ENCODE results near the gene SBK3.
"Not testable (repeated sequence)": the region's sequence is repeated elsewhere in the genome, so short reads cannot be mapped to it uniquely, and the experiment has no call there.

The SBK3 gene

DNA sequence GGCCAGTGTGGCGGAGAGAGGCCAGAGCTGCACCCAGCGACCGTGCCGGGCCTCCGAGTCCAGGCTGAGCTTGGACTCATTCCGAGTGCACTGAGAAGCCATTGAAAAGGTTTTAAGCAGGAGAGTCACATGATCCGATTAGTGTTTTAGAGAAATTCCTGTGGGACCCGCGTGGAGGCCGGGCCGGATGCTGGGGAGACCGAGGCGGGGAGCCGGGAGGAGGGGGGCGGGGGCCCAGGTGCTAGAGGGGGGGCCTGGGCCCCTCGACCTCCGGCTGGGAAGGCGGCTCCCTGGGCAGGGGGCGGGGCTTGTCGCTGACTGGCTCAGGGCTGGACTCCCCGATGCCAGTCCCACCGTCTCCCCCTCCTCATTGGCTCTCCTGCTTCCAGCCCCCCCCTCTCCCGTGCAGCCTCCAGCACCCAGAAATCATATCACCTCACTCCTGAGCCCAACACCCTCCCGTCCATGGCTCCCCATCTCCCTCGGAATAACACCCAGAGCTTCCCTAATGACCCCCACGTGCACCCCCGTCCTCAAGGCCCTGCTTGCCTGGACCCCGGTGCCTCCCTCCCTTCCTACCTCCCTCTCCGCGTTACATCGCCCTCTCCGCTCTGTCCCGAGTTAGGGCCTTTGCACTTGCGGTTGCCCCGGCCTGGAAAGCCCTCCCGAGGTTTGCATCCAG lies 40.5 kb upstream of the SBK3 start:
- Histone ChIP-seq H2BK120ac (ENCODE audit: insufficient read depth, low read length, poor library complexity) (peak overlapping the region; percentile 81), H3K18ac (ENCODE audit: low read length) (peak overlapping the region; percentile 91), H3K9ac (ENCODE audit: low read length) (peak overlapping the region; percentile 81), H3K27ac (ENCODE audit: low read depth, low read length) (peak overlapping the region; percentile 69), H3K23ac (ENCODE audit: low read length) (no peak overlapping the region), H3K4me3 (ENCODE audit: low read depth, low read length) (peak overlapping the region; percentile 60), H3K4ac (ENCODE audit: low read depth, low read length) (peak overlapping the region; percentile 68), H3K79me2 (ENCODE audit: control insufficient read depth, insufficient read depth, low read length, poor library complexity) (peaks cover 2% of the 10 kb centered on the region), H4K8ac (ENCODE audit: low read depth, low read length) (peak overlapping the region; percentile 97), H3K4me2 (ENCODE audit: low read length) (peak overlapping the region; percentile 65), H3K36me3 (ENCODE audit: control insufficient read depth in 1 of 2, insufficient read depth in 2 of 2, low read length in 2 of 2) (no peaks in the 10 kb centered on the region), H3K9me3 (ENCODE audit: insufficient read depth, low read depth, low read length) (no peaks in the 10 kb centered on the region), H3K14ac (ENCODE audit: low read length) (peak overlapping the region; percentile 86), H3K79me1 (ENCODE audit: low read length) (peaks cover 15% of the 10 kb centered on the region), H2AFZ (ENCODE audit: insufficient read depth, low read length, poor library complexity) (peak overlapping the region; percentile 93), H2BK5ac (ENCODE audit: low read depth, low read length, poor library complexity) (peak overlapping the region; percentile 54), H2BK12ac (ENCODE audit: low read length) (peak overlapping the region; percentile 89), H4K91ac (ENCODE audit: low read depth, low read length) (peak overlapping the region; percentile 95), H4K12ac (ENCODE audit: low read depth, low read length) (peak overlapping the region; percentile 99), H2AK5ac (ENCODE audit: low read length) (no peak overlapping the region), H3K27me3 (ENCODE audit: insufficient read depth, low read length) (no peaks in the 10 kb centered on the region), H3K4me1 (ENCODE audit: control insufficient read depth in 1 of 2, insufficient read depth in 2 of 2, low read length in 2 of 2) (peaks cover 10 to 18% of the 10 kb centered on the region in 2 experiments)
- no peak for DNase-seq
- no CpG with 5 or more reads among the region's 36 CpGs for WGBS (ENCODE audit: extremely low coverage, insufficient coverage, insufficient read length)

DNA sequence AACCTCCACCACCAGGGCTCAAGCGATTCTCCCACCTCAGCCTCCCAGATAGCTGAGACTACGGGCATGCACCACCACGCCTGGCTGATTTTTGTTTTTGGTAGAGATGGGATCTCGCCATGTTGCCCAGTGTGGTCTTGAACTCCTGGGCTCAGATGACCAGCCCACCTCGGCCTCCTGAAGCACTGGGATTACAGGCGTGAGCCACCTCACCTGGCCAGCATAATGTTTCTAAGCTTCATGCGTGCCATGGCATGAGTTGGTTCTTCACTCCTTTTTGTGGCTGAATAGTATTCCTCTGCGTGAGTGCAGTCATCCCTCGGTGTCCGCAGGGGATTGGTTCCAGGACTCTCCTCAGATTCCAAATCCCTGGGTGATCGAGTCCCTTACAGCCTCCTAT lies 39.5 kb upstream of the SBK3 start:
- H3K14ac ChIP-seq (ENCODE audit: low read length), result no peak overlapping the region
- no peak overlapping the region for H3K27ac ChIP-seq (ENCODE audit: low read depth, low read length)
- no peak overlapping the region for H3K23ac ChIP-seq (ENCODE audit: low read length)
- WGBS (ENCODE audit: extremely low coverage, insufficient coverage, insufficient read length), result no CpG with 5 or more reads among the region's 11 CpGs
- H3K18ac ChIP-seq (ENCODE audit: low read length), result no peak overlapping the region
- no peak overlapping the region for H3K9ac ChIP-seq (ENCODE audit: low read length)
- H2BK12ac ChIP-seq (ENCODE audit: low read length), result no peak overlapping the region
- peak overlapping the region; percentile 16 for H4K12ac ChIP-seq (ENCODE audit: low read depth, low read length)
- no peaks in the 10 kb centered on the region for H3K27me3 ChIP-seq (ENCODE audit: insufficient read depth, low read length)
- H4K8ac ChIP-seq (ENCODE audit: low read depth, low read length), result peak overlapping the region; percentile 66
- no peak overlapping the region for H3K4me3 ChIP-seq (ENCODE audit: low read depth, low read length)
- no peak overlapping the region for H3K4ac ChIP-seq (ENCODE audit: low read depth, low read length)
- peaks cover 22% of the 10 kb centered on the region for H3K79me1 ChIP-seq (ENCODE audit: low read length)
- peaks cover 9% of the 10 kb centered on the region for H3K79me2 ChIP-seq (ENCODE audit: control insufficient read depth, insufficient read depth, low read length, poor library complexity)
- DNase-seq, result no peak
- no peak overlapping the region for H3K4me2 ChIP-seq (ENCODE audit: low read length)
- H2AK5ac ChIP-seq (ENCODE audit: low read length), result no peak overlapping the region
- H4K91ac ChIP-seq (ENCODE audit: low read depth, low read length), result peak overlapping the region; percentile 47
- no peaks in the 10 kb centered on the region for H3K36me3 ChIP-seq (ENCODE audit: control insufficient read depth in 1 of 2, insufficient read depth in 2 of 2, low read length in 2 of 2)
- H2BK120ac ChIP-seq (ENCODE audit: insufficient read depth, low read length, poor library complexity), result no peak overlapping the region
- H3K4me1 ChIP-seq (ENCODE audit: control insufficient read depth in 1 of 2, insufficient read depth in 2 of 2, low read length in 2 of 2), result peaks cover 10 to 18% of the 10 kb centered on the region in 2 experiments
- H2BK5ac ChIP-seq (ENCODE audit: low read depth, low read length, poor library complexity), result no peak overlapping the region
- no peak overlapping the region for H2AFZ ChIP-seq (ENCODE audit: insufficient read depth, low read length, poor library complexity)
- H3K9me3 ChIP-seq (ENCODE audit: insufficient read depth, low read depth, low read length), result no peaks in the 10 kb centered on the region

DNA sequence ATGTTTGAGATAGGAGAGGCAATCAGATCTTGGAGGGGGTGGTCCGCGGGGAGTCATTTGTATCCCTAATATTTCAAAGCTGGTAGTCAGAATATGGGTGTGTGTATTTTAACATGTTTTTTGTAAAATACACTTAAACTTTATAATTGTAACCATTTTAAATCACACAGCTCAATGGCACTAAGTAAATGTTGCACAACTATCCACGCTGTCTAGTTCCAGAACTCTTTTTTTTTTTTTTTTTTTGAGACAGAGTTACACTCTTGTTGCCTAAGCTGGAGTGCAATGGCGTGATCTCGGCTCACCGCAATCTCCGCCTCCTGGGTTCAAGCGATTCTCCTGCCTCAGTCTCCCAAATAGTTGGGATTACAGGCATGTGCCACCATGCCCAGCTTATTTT lies 38.6 kb upstream of the SBK3 start:
- not testable (repeated sequence) for H2AK5ac ChIP-seq (ENCODE audit: low read length); H3K14ac ChIP-seq (ENCODE audit: low read length); H4K91ac ChIP-seq (ENCODE audit: low read depth, low read length); H3K23ac ChIP-seq (ENCODE audit: low read length); H3K4me3 ChIP-seq (ENCODE audit: low read depth, low read length); H2AFZ ChIP-seq (ENCODE audit: insufficient read depth, low read length, poor library complexity); H2BK5ac ChIP-seq (ENCODE audit: low read depth, low read length, poor library complexity); H3K4ac ChIP-seq (ENCODE audit: low read depth, low read length); H4K12ac ChIP-seq (ENCODE audit: low read depth, low read length); H3K27me3 ChIP-seq (ENCODE audit: insufficient read depth, low read length); H2BK12ac ChIP-seq (ENCODE audit: low read length); H4K8ac ChIP-seq (ENCODE audit: low read depth, low read length); H3K4me2 ChIP-seq (ENCODE audit: low read length); DNase-seq; H3K27ac ChIP-seq (ENCODE audit: low read depth, low read length); H3K18ac ChIP-seq (ENCODE audit: low read length); H2BK120ac ChIP-seq (ENCODE audit: insufficient read depth, low read length, poor library complexity); H3K9me3 ChIP-seq (ENCODE audit: insufficient read depth, low read depth, low read length); H3K9ac ChIP-seq (ENCODE audit: low read length); H3K36me3 ChIP-seq (ENCODE audit: control insufficient read depth in 1 of 2, insufficient read depth in 2 of 2, low read length in 2 of 2)
- WGBS (ENCODE audit: extremely low coverage, insufficient coverage, insufficient read length), result no CpG with 5 or more reads among the region's 8 CpGs
- Histone ChIP-seq H3K4me1 (ENCODE audit: control insufficient read depth in 1 of 2, insufficient read depth in 2 of 2, low read length in 2 of 2) (peaks cover 10 to 20% of the 10 kb centered on the region in 2 experiments), H3K79me1 (ENCODE audit: low read length) (peaks cover 25% of the 10 kb centered on the region), H3K79me2 (ENCODE audit: control insufficient read depth, insufficient read depth, low read length, poor library complexity) (peaks cover 13% of the 10 kb centered on the region)

DNA sequence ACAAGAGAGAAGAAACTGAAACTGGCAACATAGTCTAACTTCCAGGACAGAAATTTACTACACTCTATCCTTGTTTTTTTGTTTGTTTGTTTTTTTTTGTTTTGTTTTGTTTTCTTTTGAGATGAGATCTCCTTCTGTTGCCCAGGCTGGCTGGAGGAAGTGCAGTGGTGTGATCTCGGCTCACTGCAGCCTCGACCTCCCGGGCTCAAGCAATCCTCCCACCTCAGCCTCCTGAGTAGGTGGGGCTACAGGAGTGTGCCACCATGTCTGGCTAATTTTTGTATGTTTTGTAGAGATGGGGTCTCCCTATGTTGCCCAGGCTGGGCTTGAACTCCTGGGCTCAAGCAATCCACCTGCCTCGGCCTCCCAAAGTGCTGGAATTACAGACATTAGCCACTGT lies 36.9 kb upstream of the SBK3 start:
- peaks cover 25% of the 10 kb centered on the region for H3K79me1 ChIP-seq (ENCODE audit: low read length)
- peaks cover 10 to 20% of the 10 kb centered on the region in 2 experiments for H3K4me1 ChIP-seq (ENCODE audit: control insufficient read depth in 1 of 2, insufficient read depth in 2 of 2, low read length in 2 of 2)
- H4K91ac ChIP-seq (ENCODE audit: low read depth, low read length); H4K8ac ChIP-seq (ENCODE audit: low read depth, low read length); H3K27ac ChIP-seq (ENCODE audit: low read depth, low read length); H3K18ac ChIP-seq (ENCODE audit: low read length); DNase-seq; H3K9ac ChIP-seq (ENCODE audit: low read length); H3K4ac ChIP-seq (ENCODE audit: low read depth, low read length); H2BK12ac ChIP-seq (ENCODE audit: low read length); H2BK120ac ChIP-seq (ENCODE audit: insufficient read depth, low read length, poor library complexity); H2AFZ ChIP-seq (ENCODE audit: insufficient read depth, low read length, poor library complexity); H3K9me3 ChIP-seq (ENCODE audit: insufficient read depth, low read depth, low read length); H2BK5ac ChIP-seq (ENCODE audit: low read depth, low read length, poor library complexity); H3K4me3 ChIP-seq (ENCODE audit: low read depth, low read length); H3K27me3 ChIP-seq (ENCODE audit: insufficient read depth, low read length); H3K14ac ChIP-seq (ENCODE audit: low read length); H3K23ac ChIP-seq (ENCODE audit: low read length); H4K12ac ChIP-seq (ENCODE audit: low read depth, low read length); H2AK5ac ChIP-seq (ENCODE audit: low read length); H3K4me2 ChIP-seq (ENCODE audit: low read length): not testable (repeated sequence)
- peaks cover 19 to 20% of the 10 kb centered on the region in 2 experiments for H3K36me3 ChIP-seq (ENCODE audit: control insufficient read depth in 1 of 2, insufficient read depth in 2 of 2, low read length in 2 of 2)
- WGBS (ENCODE audit: extremely low coverage, insufficient coverage, insufficient read length), result no CpG with 5 or more reads among the region's 4 CpGs
- H3K79me2 ChIP-seq (ENCODE audit: control insufficient read depth, insufficient read depth, low read length, poor library complexity), result peaks cover 13% of the 10 kb centered on the region
